HepG2 (cell line): ENCODE measurements around the gene FAM177B. TPM values are rescaled to one million over a fixed set of nuclear protein-coding genes. Genes with fewer than 3 reads are reported as not detected.

ENCODE experiments used
- EED ChIP-seq: sonication (generic); formaldehyde crosslinking; IDR thresholded peaks from 2 replicates; pipeline ENCODE4 v1.5.0; 2020; ENCODE audit warnings: mild to moderate bottlenecking, missing genetic modification reagents
- FOXC1 ChIP-seq: sonication (generic); formaldehyde crosslinking; IDR thresholded peaks from 2 replicates; pipeline ENCODE4 v1.8.0; 2022; ENCODE audit warnings: mild to moderate bottlenecking, missing genetic modification reagents, borderline replicate concordance
- HNF1A ChIP-seq, 2 experiments: sonication (generic) in 1 of 2; formaldehyde crosslinking in 1 of 2; IDR thresholded peaks; 2 replicates each; pipeline versions ENCODE4 v1.4.0 to v1.6.1; 2016 to 2020; ENCODE audit warnings: borderline replicate concordance in 1 of 2, low read depth in 1 of 2, mild to moderate bottlenecking in 1 of 2, missing genetic modification reagents in 1 of 2
- ONECUT2 ChIP-seq: sonication (generic); formaldehyde crosslinking; IDR thresholded peaks from 2 replicates; pipeline ENCODE4 v1.4.0; 2020; ENCODE audit warnings: missing genetic modification reagents
- SMC3 ChIP-seq: IDR thresholded peaks from 2 replicates; pipeline ENCODE4 v1.6.1; 2011; ENCODE audit warnings: low read length, improper control_type of control experiment
- ZFP82 ChIP-seq: sonication (generic); formaldehyde crosslinking; IDR thresholded peaks from 2 replicates; pipeline ENCODE4 v1.5.1; 2020; ENCODE audit warnings: mild to moderate bottlenecking, missing genetic modification reagents, borderline replicate concordance
- ZMAT3 ChIP-seq: sonication (generic); formaldehyde crosslinking; conservative IDR thresholded peaks from 2 replicates; pipeline ENCODE4 v1.7.0; 2021; ENCODE audit warnings: missing genetic modification reagents
- ZNF20 ChIP-seq: sonication (generic); formaldehyde crosslinking; IDR thresholded peaks from 2 replicates; pipeline ENCODE4 v1.4.0; 2020; ENCODE audit warnings: mild to moderate bottlenecking, moderate library complexity, missing genetic modification reagents
- ZNF350 ChIP-seq: sonication (generic); formaldehyde crosslinking; IDR thresholded peaks from 2 replicates; pipeline ENCODE4 v1.4.0; 2020; ENCODE audit warnings: mild to moderate bottlenecking, low read depth, missing genetic modification reagents, borderline replicate concordance
- polyA plus RNA-seq, 8 experiments: library from polyadenylated mRNA; depleted of rRNA in 3 of 8; stranded (reverse) in 7 of 8; unstranded in 1 of 8; fragments of >200 nt; fragmentation: Illumina TruSeq in 4 of 8; extraction: Trizol in 4 of 8; gene quantifications; 2 replicates each; pipeline versions ENCODE4 v1.2.1 to v1.2.3, GENCODE V29; 2011 to 2016; ENCODE audit warnings: low read depth in 4 of 8, missing spikeins in 1 of 8, mixed read lengths in 1 of 8; ENCODE audit not compliant: insufficient read depth in 1 of 8
- total RNA-seq, 5 experiments: library from RNA; depleted of rRNA; stranded (reverse); fragments of >200 nt; fragmentation: Illumina TruSeq; extraction: Trizol; gene quantifications; 2 replicates each; pipeline ENCODE4 v1.2.3, GENCODE V29; 2016; ENCODE audit warnings: low read depth in 1 of 5
- TF ChIP-seq, protein P1 (sequence below): sonication (generic); formaldehyde crosslinking; IDR thresholded peaks from 2 replicates; pipeline ENCODE4 v1.5.0; 2020; ENCODE audit warnings: mild to moderate bottlenecking, missing genetic modification reagents, moderate library complexity

FAM177B gene
- total and polyA plus RNA-seq, 2 of the 13 experiments (the other 11 are each of a cell fraction or from before 2014, with no cell fraction given), result 0.05 TPM; not detected in 1

DNA sequence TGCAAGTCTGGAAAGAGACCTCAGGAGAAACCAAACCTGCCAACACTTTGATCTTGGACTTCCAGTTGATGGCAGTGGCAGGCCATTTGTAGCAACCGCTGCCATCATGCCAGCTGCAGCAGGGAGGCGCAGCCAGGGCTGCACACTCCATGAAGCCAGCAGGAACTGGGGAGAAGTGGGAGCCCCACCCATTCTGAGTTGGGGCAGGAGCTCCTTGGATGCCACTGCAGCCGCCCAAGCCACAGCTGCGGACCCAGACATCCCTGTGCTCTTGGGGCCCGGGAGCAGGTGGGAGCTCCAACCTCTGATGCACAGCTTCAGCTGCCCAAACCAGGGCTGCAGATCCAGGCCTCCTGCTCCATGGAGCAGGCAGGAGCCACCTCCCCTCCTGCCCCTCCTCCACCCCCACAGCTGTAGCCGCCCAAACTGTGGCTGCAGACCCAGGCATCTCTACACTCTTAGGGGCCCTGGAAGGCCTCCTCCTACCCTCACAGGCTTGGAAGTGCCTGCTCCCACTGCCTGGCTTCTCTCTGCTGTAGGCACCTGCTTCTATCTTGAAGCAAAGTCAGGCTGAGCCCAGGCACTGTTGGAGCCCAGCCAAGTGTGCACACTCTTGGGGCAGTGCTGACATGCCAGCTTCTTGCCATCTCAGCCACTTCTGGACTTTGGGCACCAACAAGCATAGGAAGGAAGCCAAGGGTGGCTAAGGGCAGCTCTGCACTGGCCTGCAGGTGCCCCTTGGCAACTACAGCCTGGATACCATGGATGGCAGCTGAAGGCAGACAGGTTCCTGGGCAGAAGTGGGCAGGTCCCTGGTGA lies 57.9 kb downstream of the FAM177B start (continued):
- TF ChIP-seq ZNF20 (CRISPR knock-in tag) (no peak), ZMAT3 (no peak), HNF1A (IDR thresholded peaks at IDR 0.05; ENCODE audit: low read depth) (no peak), HNF1A (CRISPR knock-in tag; IDR thresholded peaks at IDR 0.05; ENCODE audit: borderline replicate concordance) (no peak), ZNF350 (CRISPR knock-in tag) (no peak), ZFP82 (no peak), ONECUT2 (CRISPR knock-in tag) (no peak), EED (CRISPR knock-in tag) (no peak), FOXC1 (CRISPR knock-in tag) (no peak), SMC3 (0 out of 2 replicates have a peak, but pooled peaks have one; percentile 11)
- TF ChIP-seq, protein P1, sequence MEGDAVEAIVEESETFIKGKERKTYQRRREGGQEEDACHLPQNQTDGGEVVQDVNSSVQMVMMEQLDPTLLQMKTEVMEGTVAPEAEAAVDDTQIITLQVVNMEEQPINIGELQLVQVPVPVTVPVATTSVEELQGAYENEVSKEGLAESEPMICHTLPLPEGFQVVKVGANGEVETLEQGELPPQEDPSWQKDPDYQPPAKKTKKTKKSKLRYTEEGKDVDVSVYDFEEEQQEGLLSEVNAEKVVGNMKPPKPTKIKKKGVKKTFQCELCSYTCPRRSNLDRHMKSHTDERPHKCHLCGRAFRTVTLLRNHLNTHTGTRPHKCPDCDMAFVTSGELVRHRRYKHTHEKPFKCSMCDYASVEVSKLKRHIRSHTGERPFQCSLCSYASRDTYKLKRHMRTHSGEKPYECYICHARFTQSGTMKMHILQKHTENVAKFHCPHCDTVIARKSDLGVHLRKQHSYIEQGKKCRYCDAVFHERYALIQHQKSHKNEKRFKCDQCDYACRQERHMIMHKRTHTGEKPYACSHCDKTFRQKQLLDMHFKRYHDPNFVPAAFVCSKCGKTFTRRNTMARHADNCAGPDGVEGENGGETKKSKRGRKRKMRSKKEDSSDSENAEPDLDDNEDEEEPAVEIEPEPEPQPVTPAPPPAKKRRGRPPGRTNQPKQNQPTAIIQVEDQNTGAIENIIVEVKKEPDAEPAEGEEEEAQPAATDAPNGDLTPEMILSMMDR (CRISPR knock-in tag), result peak; percentile 72
